Endometrial microvascular endothelial cells (primary cell): Measurements from ENCODE around the gene FAM171A1. TPM values are rescaled to one million over a fixed set of nuclear protein-coding genes. Genes with fewer than 3 reads are reported as not detected.

Source experiments
- in situ Hi-C: cut with HindIII; loops from 2 replicates; pipeline ENCODE4 v1.10.0; 2017; ENCODE audit warnings: low sequenced_read_pairs, low pct_unique_long_range_greater_than_20kb; ENCODE audit errors: inconsistent ontology term
- total RNA-seq: library from RNA; depleted of rRNA; stranded (reverse); fragments of >200 nt; gene quantifications from one replicate; pipeline ENCODE4 v1.2.3, GENCODE V29; 2015; ENCODE audit errors: inconsistent ontology term

The FAM171A1 gene
- total RNA-seq, 1 donor from 2014 or later: 92.5 TPM

GRCh38 chr10:15168786-15169554, 202.1 kb downstream of the FAM171A1 start:
- in situ Hi-C loops: no loop called here

GRCh38 chr10:15168291-15168785, 202.8 kb downstream of the FAM171A1 start, which contains the start of gene NMT2:
Gene NMT2, minus strand, starts transcription at chr10:15168693. Its CDS starts 81 bp downstream, at chr10:15168612.
- in situ Hi-C loops: no loop called here

GRCh38 chr10:15167411-15168290, 203.4 kb downstream of the FAM171A1 start:
- in situ Hi-C loops: no loop called here

DNA sequence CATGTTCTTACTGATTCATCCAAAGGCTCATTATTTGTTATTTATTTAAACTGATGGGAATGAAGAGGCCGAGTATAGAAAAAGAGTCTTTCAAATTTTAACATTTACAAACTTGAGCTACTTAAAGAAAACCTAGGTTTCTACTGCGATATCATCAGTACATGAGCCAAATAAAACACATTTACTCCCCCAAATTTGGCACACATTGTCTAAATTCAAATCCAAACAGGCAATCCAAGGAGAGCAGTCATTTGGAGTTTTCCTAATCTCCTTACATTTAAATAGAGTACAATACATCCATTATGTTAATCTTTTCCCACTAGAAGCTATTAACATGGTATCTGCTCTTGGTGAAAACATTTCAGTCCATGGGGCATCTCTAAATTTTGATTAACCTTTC, 204.8 kb downstream of the FAM171A1 start:
- in situ Hi-C loops: no loop called here

GRCh38 chr10:15163253-15163828, 207.7 kb downstream of the FAM171A1 start:
- in situ Hi-C loops: no loop called here

Other genes starting within 250 kb of the FAM171A1 start
- gene NMT2, start 202.6 kb downstream of the FAM171A1 start, total RNA-seq: 151 TPM